DMS79 treated with DMSO at 0.1 percent for 48 hours (cell line): ENCODE measurements around the gene DEAF1.

ENCODE experiments used
- DNase-seq: peaks from one replicate; lab custom pipeline; 2025; lab: John Stamatoyannopoulos, UW

DEAF1 gene

GRCh38 chr11:721741-722345, 26.8 kb upstream of the DEAF1 start:
- no peak for DNase-seq

DNA sequence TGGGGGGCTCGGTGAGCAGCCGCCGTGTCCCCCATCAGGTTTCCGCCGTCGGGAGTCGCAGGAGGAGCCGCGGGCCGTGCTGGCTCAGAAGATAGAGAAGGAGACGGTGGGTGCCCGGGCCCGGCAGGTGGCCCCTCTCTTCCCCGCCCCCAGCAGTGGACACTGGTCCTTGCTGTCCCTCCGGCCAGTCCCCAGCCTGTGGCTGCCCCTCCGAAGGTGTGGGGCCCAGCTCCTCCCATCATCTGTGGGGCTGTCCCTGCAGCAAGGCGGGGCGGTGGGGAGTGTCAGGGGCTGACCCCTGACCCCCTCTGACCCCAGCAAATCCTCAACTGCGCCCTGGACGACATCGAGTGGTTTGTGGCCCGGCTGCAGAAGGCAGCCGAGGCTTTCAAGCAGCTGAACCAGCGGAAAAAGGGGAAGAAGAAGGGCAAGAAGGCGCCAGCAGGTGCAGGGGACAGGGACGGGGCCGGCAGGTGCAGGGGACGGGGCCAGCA, 26.3 kb upstream of the DEAF1 start:
- DNase-seq, result no peak

DNA sequence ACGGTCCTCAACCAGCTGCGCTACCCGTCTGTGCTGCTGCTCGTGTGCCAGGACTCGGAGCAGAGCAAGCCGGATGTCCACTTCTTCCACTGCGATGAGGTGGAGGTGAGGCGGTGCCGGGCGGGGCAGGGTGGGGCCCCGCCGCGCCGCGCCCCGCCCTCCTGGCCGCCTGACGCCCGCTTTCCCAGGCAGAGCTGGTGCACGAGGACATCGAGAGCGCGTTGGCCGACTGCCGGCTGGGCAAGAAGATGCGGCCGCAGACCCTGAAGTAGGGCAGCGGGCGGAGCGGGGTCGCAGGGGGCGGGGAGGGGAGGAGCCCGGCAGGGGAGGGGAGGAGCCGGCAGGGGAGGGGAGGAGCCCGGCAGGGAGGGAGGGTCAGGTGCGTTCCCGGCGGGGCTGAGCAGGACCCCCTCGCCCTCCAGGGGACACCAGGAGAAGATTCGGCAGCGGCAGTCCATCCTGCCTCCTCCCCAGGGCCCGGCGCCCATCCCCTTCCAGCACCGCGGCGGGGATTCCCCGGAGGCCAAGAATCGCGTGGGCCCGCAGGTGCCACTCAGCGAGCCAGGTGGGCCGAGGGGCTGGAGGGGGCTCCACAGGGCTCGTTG, 25.7 kb upstream of the DEAF1 start:
- DNase-seq, result no peak

DNA sequence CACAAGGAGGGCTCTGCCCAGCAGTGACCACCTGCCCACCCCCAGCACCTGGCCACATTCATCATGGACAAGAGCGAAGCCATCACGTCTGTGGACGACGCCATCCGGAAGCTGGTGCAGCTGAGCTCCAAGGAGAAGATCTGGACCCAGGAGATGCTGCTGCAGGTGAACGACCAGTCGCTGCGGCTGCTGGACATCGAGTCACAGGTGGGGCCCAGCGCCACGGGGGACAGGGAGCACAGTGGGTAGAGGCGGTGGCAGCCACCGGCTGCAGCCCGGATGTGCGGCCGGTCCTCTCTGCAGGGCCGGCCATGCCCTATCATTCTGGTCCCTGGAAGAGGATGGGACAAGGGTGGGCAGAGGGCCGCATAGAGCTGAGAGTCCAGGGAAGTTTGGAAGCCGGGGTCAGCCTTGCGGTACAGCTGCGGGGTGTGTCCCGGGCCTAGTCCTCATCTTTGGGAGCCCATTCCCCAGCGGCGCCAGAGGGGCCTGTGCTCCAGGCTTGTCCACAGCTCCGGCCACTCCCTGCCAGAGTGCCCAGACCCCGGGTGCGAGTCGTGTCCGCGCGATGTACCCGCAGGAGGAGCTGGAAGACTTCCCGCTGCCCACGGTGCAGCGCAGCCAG, 25.1 kb upstream of the DEAF1 start:
- DNase-seq, result no peak

GRCh38 chr11:719214-720016, 24.4 kb upstream of the DEAF1 start:
- no peak for DNase-seq

- DNase-seq, result no peak
Measured at GRCh38 chr11:714436-714835, 19.4 kb upstream of the DEAF1 start.

GRCh38 chr11:709109-709997, 14.3 kb upstream of the DEAF1 start:
- no peak for DNase-seq

DNA sequence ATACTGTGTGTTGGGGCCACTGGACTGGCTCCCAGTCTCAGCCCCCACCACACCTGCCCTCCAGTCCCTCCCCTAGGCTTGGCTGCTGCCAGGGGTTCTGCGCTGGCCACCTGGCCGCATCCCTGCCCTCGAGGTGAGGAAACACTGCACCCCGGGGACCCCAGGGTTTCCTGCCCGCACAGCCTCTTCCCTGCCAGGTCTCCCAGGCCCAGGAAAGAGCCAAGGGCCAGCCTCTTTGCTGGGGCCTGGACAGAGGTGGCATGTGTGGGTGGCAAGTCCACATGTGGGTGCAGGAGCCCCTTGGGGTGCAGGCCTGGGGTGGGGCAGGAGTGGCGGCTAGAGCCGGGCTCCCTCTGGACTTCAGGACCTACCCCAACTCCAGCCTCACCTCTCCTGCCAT, 13.5 kb upstream of the DEAF1 start:
- no peak for DNase-seq

GRCh38 chr11:707817-708420, 12.9 kb upstream of the DEAF1 start:
- no peak for DNase-seq

- no peak for DNase-seq
Measured at GRCh38 chr11:706957-707816, 12.2 kb upstream of the DEAF1 start.

GRCh38 chr11:706439-706956, 11.5 kb upstream of the DEAF1 start:
- no peak for DNase-seq

- DNase-seq, result no peak
Measured at GRCh38 chr11:705646-706438, 10.8 kb upstream of the DEAF1 start, which contains the start of gene EPS8L2. EPS8L2 (plus strand) TSS chr11:706231; CDS start chr11:709408, 3,177 bp downstream.

DNA sequence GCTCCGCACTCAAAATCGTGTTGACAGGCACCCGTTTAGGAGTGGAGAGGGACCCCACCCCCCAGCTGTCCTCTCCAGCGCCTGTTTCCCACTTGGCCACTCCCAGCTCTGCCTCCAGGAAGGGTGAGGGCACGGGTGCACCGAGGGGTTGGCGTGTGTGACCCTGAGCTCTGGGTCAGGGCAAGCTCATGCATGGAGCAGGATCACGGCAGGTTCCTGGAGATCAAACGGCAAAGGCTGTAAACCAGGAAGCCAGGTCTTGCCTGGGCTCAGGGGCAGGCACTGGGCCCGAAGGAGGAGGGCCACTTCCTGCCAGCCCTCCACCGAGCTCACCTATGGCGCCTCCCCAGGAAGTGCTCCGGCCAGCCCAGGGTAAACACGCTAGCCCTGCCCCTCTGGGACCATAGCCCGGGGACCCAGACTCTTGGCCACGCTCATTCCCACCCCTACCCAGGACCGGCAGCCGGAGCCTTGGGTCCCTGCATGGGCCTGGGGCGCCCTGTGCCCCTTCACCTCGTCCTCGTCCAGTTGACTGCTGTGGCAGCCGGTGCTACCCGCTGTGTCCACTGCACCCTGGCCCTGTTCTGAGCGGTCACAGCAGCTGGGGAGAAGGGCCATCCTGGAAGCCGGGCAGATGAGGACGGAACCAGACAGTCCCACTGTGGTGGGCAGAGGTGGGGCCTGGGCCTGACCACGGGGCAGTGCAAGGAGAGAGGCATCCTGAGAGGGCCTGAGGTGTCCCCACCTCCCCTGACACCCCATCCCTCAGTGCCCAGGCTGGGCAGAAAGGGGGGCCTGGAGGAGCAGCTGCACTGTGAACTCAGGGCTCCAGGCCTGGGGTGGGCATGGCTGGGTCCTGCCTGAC, 10.0 kb upstream of the DEAF1 start:
- DNase-seq, result no peak

GRCh38 chr11:704228-704674, 9.2 kb upstream of the DEAF1 start:
- no peak for DNase-seq

DNA sequence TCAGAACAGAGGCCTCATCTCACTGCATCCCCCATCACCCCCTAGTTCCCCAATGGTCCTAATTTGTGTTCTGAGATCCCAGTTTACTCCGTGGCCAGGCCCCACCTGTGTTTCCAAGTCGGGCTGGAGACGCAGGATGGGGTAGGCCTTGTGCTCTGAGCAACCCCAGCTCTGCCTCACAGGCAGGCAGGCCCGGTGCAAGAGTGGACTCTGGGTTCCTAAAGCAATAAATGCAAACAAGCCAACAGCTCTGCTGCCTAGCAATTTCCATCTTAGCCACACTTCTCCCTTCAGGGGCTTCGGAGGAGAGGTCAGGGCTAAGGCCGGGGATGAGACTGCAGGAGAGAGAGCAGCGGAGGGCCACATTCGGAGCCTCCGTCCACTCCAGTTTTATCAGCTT, 8.5 kb upstream of the DEAF1 start:
- DNase-seq, result no peak

DNA sequence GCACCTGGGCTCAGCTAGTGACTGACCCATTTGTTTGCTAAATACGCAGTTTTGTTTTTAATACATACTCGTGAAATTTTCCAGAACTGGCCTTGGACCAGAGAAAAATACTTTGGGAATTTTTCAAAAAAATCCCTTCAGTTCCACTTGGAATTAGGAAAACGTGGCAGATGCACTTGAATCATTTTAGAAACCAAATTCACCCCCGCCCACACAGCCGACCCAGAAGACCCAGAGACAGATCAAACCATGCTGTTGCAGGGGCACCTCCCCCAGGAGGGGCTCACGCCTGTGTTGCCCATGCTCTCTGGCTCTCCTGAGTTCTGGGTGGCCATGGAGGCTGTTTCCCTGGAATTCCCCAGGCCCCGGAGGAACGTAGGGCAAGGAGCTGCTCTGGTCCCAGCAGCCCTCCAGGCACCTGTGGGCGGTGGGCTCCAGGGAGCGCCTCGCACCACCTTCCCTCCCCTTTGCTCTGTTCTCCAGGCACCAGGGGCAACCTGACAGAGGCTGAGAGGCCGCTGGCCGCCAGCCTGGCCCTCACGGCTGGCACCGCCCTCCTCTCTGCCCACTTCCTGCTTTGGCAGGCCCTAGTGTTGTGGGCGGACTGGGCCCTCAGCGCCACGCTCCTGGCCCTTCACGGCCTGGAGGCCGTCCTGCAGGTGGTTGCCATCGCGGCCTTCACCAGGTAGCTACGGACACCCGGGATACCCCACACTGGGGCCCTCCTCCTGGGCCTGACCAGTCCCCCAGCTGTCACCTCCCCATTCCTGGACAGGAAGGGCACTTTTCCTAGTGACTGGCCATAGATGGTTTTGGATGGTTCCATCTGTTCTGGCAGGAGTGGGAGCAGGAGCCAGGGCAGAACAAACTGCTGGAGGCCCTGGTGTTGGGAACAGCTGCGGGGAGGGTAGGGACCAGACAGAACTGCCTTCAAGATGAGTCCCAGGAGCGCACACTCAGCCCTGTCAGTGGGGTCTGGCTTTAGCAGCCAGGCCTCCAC, 7.7 kb upstream of the DEAF1 start:
- DNase-seq, result no peak
